Osteocyte (in vitro differentiated cells): ENCODE measurements around the gene HS1BP3. TPM values are rescaled to one million over a fixed set of nuclear protein-coding genes. Genes with fewer than 3 reads are reported as not detected.

Experiments
- DNase-seq: peaks from one replicate; pipeline ENCODE4 v3.0.0; 2021; ENCODE audit warnings: mixed read lengths; ENCODE audit not compliant: unreplicated experiment; ENCODE audit errors: extremely low spot score
- H3K27ac Mint-ChIP-seq: one replicate; pipeline ENCODE4 v1.8.0; 2021; ENCODE audit warnings: mild to moderate bottlenecking, mixed read lengths; ENCODE audit not compliant: unreplicated experiment
- H3K27me3 Mint-ChIP-seq: one replicate; pipeline ENCODE4 v1.8.0; 2021; ENCODE audit warnings: mixed read lengths; ENCODE audit not compliant: unreplicated experiment
- H3K36me3 Mint-ChIP-seq: one replicate; pipeline ENCODE4 v1.8.0; 2021; ENCODE audit warnings: mixed read lengths; ENCODE audit not compliant: unreplicated experiment
- H3K4me1 Mint-ChIP-seq: one replicate; pipeline ENCODE4 v1.8.0; 2021; ENCODE audit warnings: mixed read lengths; ENCODE audit not compliant: unreplicated experiment
- H3K4me3 Mint-ChIP-seq: one replicate; pipeline ENCODE4 v1.8.0; 2021; ENCODE audit warnings: mild to moderate bottlenecking, moderate library complexity, mixed read lengths; ENCODE audit not compliant: unreplicated experiment
- H3K9me3 Mint-ChIP-seq: one replicate; pipeline ENCODE4 v1.8.0; 2021; ENCODE audit warnings: mixed read lengths; ENCODE audit not compliant: unreplicated experiment
- CTCF ChIP-seq: fragments of 200-600 bp; sonication (generic); IDR thresholded peaks from 2 replicates; pipeline ENCODE4 v1.5.0; 2021; ENCODE audit warnings: antibody characterized with exemption, mild to moderate bottlenecking, moderate library complexity
- total RNA-seq: library from RNA; stranded (reverse); gene quantifications from 2 replicates; pipeline ENCODE4 v1.2.1, GENCODE V29; 2021

Gene HS1BP3
- total RNA-seq, 1 donor from 2014 or later, result 40.5 TPM

GRCh38 chr2:20625491-20626391 lies 25.2 kb downstream of the HS1BP3 start:
- H3K4me1 Mint-ChIP-seq, result peaks cover 23% of the 10 kb centered on the region
- H3K36me3 Mint-ChIP-seq, result peaks cover 11% of the 10 kb centered on the region
- no peak overlapping the region for H3K4me3 Mint-ChIP-seq
- H3K9me3 Mint-ChIP-seq, result no peaks in the 10 kb centered on the region
- no peak for DNase-seq
- H3K27me3 Mint-ChIP-seq, result no peaks in the 10 kb centered on the region
- H3K27ac Mint-ChIP-seq, result no peak overlapping the region
- no peak for TF ChIP-seq CTCF

- Mint-ChIP-seq H3K4me1 (peaks cover 29% of the 10 kb centered on the region), H3K27ac (no peak overlapping the region), H3K36me3 (peaks cover 17% of the 10 kb centered on the region), H3K4me3 (no peak overlapping the region), H3K27me3 (no peaks in the 10 kb centered on the region), H3K9me3 (no peaks in the 10 kb centered on the region)
- no peak for DNase-seq
- TF ChIP-seq CTCF, result no peak
These were observed 25.9 kb downstream of the HS1BP3 start for GRCh38 chr2:20624884-20625485.

- H3K27me3 Mint-ChIP-seq, result no peaks in the 10 kb centered on the region
- no peaks in the 10 kb centered on the region for H3K9me3 Mint-ChIP-seq
- no peak for DNase-seq
- H3K4me3 Mint-ChIP-seq, result no peak overlapping the region
- no peak for TF ChIP-seq CTCF
- peaks cover 32% of the 10 kb centered on the region for H3K4me1 Mint-ChIP-seq
- peaks cover 23% of the 10 kb centered on the region for H3K36me3 Mint-ChIP-seq
- H3K27ac Mint-ChIP-seq, result no peak overlapping the region
These were observed 26.6 kb downstream of the HS1BP3 start for GRCh38 chr2:20624156-20624883.

GRCh38 chr2:20623741-20624155 lies 27.1 kb downstream of the HS1BP3 start:
- Mint-ChIP-seq H3K27ac (no peak overlapping the region), H3K27me3 (no peaks in the 10 kb centered on the region), H3K4me1 (peaks cover 36% of the 10 kb centered on the region), H3K9me3 (no peaks in the 10 kb centered on the region), H3K4me3 (no peak overlapping the region), H3K36me3 (peaks cover 22% of the 10 kb centered on the region)
- no peak for DNase-seq
- no peak for TF ChIP-seq CTCF

GRCh38 chr2:20623241-20623640 lies 27.7 kb downstream of the HS1BP3 start:
- H3K4me1 Mint-ChIP-seq, result peaks cover 40% of the 10 kb centered on the region
- no peak overlapping the region for H3K4me3 Mint-ChIP-seq
- peaks cover 22% of the 10 kb centered on the region for H3K36me3 Mint-ChIP-seq
- no peak overlapping the region for H3K27ac Mint-ChIP-seq
- H3K9me3 Mint-ChIP-seq, result no peaks in the 10 kb centered on the region
- no peaks in the 10 kb centered on the region for H3K27me3 Mint-ChIP-seq
- no peak for DNase-seq
- no peak for TF ChIP-seq CTCF
